Sigmoid colon (tissue), 4 donors: ENCODE measurements around the gene PRELID2.

Source experiments
- POLR2A ChIP-seq, 2 donors: fragments of 450-650 bp; IDR thresholded peaks; one replicate each; pipeline ENCODE4 v1.6.1; 2016; ENCODE audit warnings: antibody characterized with exemption in 2 of 2, mild to moderate bottlenecking in 2 of 2, moderate library complexity in 2 of 2
- POLR2AphosphoS5 ChIP-seq, 4 donors: sonication (generic); formaldehyde crosslinking; IDR thresholded peaks; one replicate each; pipeline ENCODE4 v1.6.1; 2017; ENCODE audit warnings: antibody characterized with exemption in 4 of 4
- TF ChIP-seq, protein P1 (sequence below), 4 experiments: fragments of 450-650 bp in 3 of 4; fragments of 200-600 bp in 1 of 4; IDR thresholded peaks; one replicate each; pipeline ENCODE4 v1.5.1; 2016 to 2019; ENCODE audit warnings: antibody characterized with exemption in 4 of 4, mild to moderate bottlenecking in 3 of 4, moderate library complexity in 2 of 4

DNA sequence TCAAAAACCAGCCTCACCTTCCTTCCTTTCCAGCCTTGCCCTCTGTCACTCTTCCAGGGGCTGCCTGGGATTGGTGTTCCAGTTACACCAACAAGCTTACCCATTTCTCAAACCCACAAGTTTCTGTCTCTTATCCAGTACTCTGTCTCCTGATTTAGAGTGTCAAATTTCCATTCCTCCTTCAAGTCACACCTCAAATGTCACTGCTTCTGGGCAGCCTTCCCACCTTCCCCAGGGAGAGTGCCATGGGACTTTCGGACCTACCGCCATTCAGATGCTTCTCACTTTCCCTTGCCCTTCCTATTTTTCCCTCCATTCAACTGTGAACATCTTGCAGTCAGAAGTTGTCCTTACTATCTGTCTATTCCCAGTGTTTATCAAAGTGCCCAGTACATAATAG, 39.6 kb upstream of the PRELID2 start:
- TF ChIP-seq, protein P1, sequence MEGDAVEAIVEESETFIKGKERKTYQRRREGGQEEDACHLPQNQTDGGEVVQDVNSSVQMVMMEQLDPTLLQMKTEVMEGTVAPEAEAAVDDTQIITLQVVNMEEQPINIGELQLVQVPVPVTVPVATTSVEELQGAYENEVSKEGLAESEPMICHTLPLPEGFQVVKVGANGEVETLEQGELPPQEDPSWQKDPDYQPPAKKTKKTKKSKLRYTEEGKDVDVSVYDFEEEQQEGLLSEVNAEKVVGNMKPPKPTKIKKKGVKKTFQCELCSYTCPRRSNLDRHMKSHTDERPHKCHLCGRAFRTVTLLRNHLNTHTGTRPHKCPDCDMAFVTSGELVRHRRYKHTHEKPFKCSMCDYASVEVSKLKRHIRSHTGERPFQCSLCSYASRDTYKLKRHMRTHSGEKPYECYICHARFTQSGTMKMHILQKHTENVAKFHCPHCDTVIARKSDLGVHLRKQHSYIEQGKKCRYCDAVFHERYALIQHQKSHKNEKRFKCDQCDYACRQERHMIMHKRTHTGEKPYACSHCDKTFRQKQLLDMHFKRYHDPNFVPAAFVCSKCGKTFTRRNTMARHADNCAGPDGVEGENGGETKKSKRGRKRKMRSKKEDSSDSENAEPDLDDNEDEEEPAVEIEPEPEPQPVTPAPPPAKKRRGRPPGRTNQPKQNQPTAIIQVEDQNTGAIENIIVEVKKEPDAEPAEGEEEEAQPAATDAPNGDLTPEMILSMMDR (IDR thresholded peaks at IDR 0.05), result no peak
- TF ChIP-seq POLR2A (IDR thresholded peaks at IDR 0.05) (no peak), POLR2AphosphoS5 (IDR thresholded peaks at IDR 0.05) (no peak)
